Stimulated activated naive CD8-positive, alpha-beta T cell treated with anti-CD3 and anti-CD28 coated beads, Interleukin-15, Interleukin-2, amounts not matched to agents 100 ng/mL and 50 ng/mL, for 24 hours (primary cell): Measurements from ENCODE around the gene GRHL1.
"Not testable (repeated sequence)": the region's sequence is repeated elsewhere in the genome, so short reads cannot be mapped to it uniquely, and the experiment has no call there.

Experiments
- H3K27ac Mint-ChIP-seq: one replicate; pipeline ENCODE4 v1.8.0; 2021; ENCODE audit warnings: mild to moderate bottlenecking, mixed read lengths
- H3K27me3 Mint-ChIP-seq: one replicate; pipeline ENCODE4 v1.8.0; 2021; ENCODE audit warnings: mixed read lengths
- H3K36me3 Mint-ChIP-seq: one replicate; pipeline ENCODE4 v1.8.0; 2021; ENCODE audit warnings: low read depth, mixed read lengths
- H3K4me1 Mint-ChIP-seq: one replicate; pipeline ENCODE4 v1.8.0; 2021; ENCODE audit warnings: low read depth, mixed read lengths
- H3K4me3 Mint-ChIP-seq: one replicate; pipeline ENCODE4 v1.8.0; 2021; ENCODE audit warnings: mild to moderate bottlenecking, mixed read lengths
- H3K9me3 Mint-ChIP-seq: one replicate; pipeline ENCODE4 v1.8.0; 2021; ENCODE audit warnings: mixed read lengths

GRHL1 gene

DNA sequence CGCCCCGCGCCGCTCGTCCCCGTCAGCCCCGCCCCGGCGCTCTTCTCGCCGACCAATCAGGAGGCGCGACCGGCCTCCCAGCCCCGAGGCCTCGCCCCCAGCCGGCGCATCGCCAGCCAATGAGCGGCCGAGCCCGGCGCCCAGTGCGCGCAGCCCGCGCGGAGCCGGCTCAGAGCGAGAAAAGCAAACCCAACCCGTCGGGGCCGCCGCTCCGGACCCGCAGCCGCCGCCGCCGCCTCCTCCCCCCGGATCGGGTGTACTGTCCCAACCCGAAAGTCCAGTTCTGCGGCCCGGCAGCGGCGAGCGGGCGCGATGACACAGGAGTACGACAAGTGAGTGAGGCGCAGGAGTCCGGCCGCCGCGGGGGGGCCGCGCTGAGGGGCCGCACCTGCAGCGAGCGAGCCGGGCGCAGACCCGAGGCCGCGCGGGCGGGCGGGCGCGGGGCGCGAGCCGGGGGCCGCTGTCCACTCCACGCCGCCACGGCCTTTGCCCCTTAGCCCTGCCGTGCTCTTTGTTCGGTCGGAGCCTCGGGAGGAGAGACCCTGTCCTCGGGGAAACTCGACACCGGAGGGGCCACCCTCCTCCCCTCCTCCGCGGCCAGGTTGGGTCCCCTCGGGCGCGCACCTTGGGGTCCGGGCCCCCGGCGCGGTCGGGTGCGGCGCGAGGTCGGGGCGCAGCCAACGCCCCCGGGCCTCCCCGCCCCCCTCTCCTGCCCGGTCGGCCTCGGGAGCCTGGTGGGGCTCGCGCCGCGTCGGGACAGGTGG is at the start of gene GRHL1:
TSS of gene GRHL1 (plus strand) at position 172 of the 764 bp plus-strand sequence. CDS start at position 313, 141 bp downstream.
- H3K4me1 Mint-ChIP-seq, result peaks cover 7% of the 10 kb centered on the region
- peak within 1 kb of the TSS; percentile 32 for H3K27ac Mint-ChIP-seq
- no peaks in the 10 kb centered on the region for H3K36me3 Mint-ChIP-seq
- H3K9me3 Mint-ChIP-seq, result no peaks in the 10 kb centered on the region
- peaks cover 55% of the 10 kb centered on the region for H3K27me3 Mint-ChIP-seq
- peak within 1 kb of the TSS; percentile 77 for H3K4me3 Mint-ChIP-seq

DNA sequence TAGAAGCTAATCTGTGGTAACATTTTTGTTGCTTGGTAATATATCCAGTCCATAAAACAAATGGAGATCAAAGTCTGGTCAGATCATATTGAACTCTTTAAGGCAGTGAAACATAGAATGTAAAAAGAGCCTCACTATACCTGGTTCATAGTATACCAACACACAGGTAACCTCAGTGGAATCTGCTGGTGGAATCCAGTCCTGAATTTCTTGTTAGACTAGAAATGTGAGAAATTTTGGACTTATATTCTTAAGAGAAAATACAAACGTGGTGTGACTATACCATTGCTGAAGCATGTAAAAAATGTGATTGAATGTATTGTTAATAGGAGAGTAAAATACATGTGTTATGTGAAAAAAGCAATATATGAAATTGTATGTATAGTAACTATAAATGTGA is 46.1 kb upstream of the GRHL1 start:
- Mint-ChIP-seq H3K9me3 (no peaks in the 10 kb centered on the region), H3K36me3 (peaks cover 19% of the 10 kb centered on the region), H3K4me3 (no peak overlapping the region), H3K27me3 (no peaks in the 10 kb centered on the region), H3K27ac (no peak overlapping the region), H3K4me1 (no peaks in the 10 kb centered on the region)

- no peaks in the 10 kb centered on the region for H3K4me1 Mint-ChIP-seq
- no peak overlapping the region for H3K27ac Mint-ChIP-seq
- H3K9me3 Mint-ChIP-seq, result no peaks in the 10 kb centered on the region
- H3K4me3 Mint-ChIP-seq, result no peak overlapping the region
- no peaks in the 10 kb centered on the region for H3K27me3 Mint-ChIP-seq
- H3K36me3 Mint-ChIP-seq, result peaks cover 24% of the 10 kb centered on the region
These were observed 44.1 kb upstream of the GRHL1 start for GRCh38 chr2:9907402-9907801.

DNA sequence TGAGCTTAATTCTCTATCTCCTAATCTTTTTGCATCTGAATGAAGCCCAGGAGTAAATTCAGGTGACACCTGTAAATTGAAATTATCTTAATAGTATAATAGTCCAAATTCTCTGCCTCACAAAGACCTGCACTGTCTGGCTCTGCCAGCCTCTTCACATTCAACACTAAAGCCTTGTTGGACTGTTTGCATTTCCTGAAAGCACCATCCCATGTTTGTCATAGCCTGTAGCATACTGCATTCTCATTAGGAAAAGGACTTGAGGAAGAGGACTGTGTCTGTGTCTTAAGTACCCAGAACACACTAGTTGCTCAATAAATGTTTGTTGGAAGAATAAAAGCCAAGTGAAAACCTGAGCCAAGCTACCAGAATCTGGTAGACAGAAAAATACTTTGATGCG is 42.9 kb upstream of the GRHL1 start:
- H3K9me3 Mint-ChIP-seq, result no peaks in the 10 kb centered on the region
- peaks cover 35% of the 10 kb centered on the region for H3K36me3 Mint-ChIP-seq
- H3K27me3 Mint-ChIP-seq, result no peaks in the 10 kb centered on the region
- H3K27ac Mint-ChIP-seq, result no peak overlapping the region
- H3K4me1 Mint-ChIP-seq, result no peaks in the 10 kb centered on the region
- H3K4me3 Mint-ChIP-seq, result no peak overlapping the region

GRCh38 chr2:9909106-9909505 is 42.4 kb upstream of the GRHL1 start:
- H3K27ac Mint-ChIP-seq, result no peak overlapping the region
- peaks cover 4% of the 10 kb centered on the region for H3K4me1 Mint-ChIP-seq
- H3K36me3 Mint-ChIP-seq, result peaks cover 40% of the 10 kb centered on the region
- no peaks in the 10 kb centered on the region for H3K27me3 Mint-ChIP-seq
- no peak overlapping the region for H3K4me3 Mint-ChIP-seq
- no peaks in the 10 kb centered on the region for H3K9me3 Mint-ChIP-seq

DNA sequence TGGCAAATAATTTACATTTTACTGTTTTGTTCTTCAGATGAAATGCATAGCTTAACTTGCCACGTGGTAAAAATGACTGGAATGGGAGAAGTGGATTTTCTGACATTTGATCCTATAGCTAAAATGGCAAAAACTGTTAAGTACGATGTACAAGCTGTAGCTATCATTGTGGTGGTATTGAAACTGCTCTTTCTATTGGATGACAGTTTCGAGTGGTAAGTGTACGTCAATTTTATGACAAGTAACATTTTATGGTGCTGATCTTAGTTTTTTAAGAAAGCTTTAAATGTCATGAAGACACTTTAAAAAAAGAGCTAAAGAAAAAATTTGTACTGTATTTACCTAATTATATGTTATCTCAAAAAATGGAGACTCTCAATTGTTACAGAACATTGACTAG is 40.8 kb upstream of the GRHL1 start:
- Mint-ChIP-seq H3K27ac (no peak overlapping the region), H3K4me3 (no peak overlapping the region), H3K36me3 (peaks cover 41% of the 10 kb centered on the region), H3K27me3 (no peaks in the 10 kb centered on the region), H3K4me1 (peaks cover 14% of the 10 kb centered on the region), H3K9me3 (no peaks in the 10 kb centered on the region)

- Mint-ChIP-seq H3K36me3 (peaks cover 42% of the 10 kb centered on the region), H3K9me3 (no peaks in the 10 kb centered on the region), H3K4me1 (peaks cover 14% of the 10 kb centered on the region)
These were observed 39.0 kb upstream of the GRHL1 start for GRCh38 chr2:9912468-9912867.

GRCh38 chr2:9914384-9915065 is 37.0 kb upstream of the GRHL1 start:
- Mint-ChIP-seq H3K27me3 (no peaks in the 10 kb centered on the region), H3K36me3 (peaks cover 41% of the 10 kb centered on the region), H3K27ac (no peak overlapping the region), H3K4me3 (no peak overlapping the region), H3K4me1 (peaks cover 14% of the 10 kb centered on the region), H3K9me3 (no peaks in the 10 kb centered on the region)

More at GRCh38 chr2:9912468-9912867, 39.0 kb upstream of the GRHL1 start:
- Mint-ChIP-seq H3K27me3 (no peaks in the 10 kb centered on the region), H3K27ac (no peak overlapping the region), H3K4me3 (no peak overlapping the region)

DNA sequence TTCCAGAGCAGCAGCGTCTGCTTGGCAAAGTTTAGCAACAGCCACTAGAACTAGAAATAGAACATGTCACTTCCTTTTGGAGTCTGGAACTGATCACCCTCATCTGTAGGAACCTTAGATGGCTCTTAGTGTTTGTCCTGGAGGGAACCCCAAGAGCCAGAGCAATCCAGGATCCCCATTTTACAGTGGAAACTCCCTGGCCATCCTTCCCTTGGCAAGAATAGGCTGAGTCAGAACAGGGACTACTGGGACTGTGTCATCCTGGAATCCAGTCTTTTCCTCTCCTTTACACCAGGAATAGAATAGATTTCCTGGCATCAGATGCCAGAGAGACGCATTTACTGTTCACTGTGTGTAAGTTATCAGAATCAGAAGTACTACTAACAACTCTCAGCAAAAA is 33.2 kb upstream of the GRHL1 start:
- H3K27ac Mint-ChIP-seq, result no peak overlapping the region
- H3K4me1 Mint-ChIP-seq, result peaks cover 14% of the 10 kb centered on the region
- H3K27me3 Mint-ChIP-seq, result no peaks in the 10 kb centered on the region
- H3K9me3 Mint-ChIP-seq, result no peaks in the 10 kb centered on the region
- no peak overlapping the region for H3K4me3 Mint-ChIP-seq
- peaks cover 46% of the 10 kb centered on the region for H3K36me3 Mint-ChIP-seq

DNA sequence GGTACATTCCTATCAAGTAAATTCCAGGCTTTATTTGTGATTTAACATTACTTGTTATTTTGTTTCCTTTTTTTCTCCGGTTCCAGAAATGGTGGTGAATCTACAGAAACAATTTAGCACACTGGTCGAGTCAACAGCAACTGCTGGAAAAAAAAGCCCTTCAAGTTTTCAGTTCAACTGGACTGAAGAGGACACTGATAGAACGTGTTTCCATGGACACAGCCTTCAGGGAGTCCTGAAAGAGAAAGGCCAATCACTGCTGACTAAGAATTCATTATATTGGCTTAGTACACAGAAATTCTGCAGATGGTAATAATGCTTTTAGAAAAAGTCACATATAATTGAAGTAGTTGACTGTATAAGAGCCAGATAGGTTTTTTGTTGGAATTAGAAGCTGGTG is 32.0 kb upstream of the GRHL1 start:
- no peak overlapping the region for H3K4me3 Mint-ChIP-seq
- H3K9me3 Mint-ChIP-seq, result no peaks in the 10 kb centered on the region
- no peak overlapping the region for H3K27ac Mint-ChIP-seq
- H3K4me1 Mint-ChIP-seq, result peaks cover 7% of the 10 kb centered on the region
- no peaks in the 10 kb centered on the region for H3K27me3 Mint-ChIP-seq
- H3K36me3 Mint-ChIP-seq, result peaks cover 47% of the 10 kb centered on the region

- not testable (repeated sequence) for H3K9me3 Mint-ChIP-seq, H3K4me3 Mint-ChIP-seq, H3K4me1 Mint-ChIP-seq, H3K27ac Mint-ChIP-seq, H3K27me3 Mint-ChIP-seq
- H3K36me3 Mint-ChIP-seq, result peaks cover 72% of the 10 kb centered on the region
These were observed 24.5 kb upstream of the GRHL1 start for GRCh38 chr2:9927020-9927419.

DNA sequence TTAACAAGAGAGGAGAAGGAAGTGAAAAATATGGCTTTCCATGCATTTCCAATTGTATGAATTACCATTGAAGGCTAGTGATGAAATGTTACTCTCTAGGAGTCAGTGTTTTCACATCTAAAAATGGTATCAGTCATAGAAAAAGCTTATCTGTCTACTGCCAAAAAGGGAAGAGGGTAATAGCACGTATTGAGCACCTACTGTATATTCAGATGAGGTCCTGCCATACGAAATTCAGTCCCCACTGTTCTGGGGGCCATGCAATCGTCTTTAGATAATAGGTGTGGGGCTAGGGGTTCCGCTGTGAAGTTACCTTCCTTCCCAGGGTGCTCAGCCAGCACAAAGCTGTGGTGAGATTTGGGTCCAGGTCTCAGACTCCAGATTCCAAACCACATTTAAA is 14.2 kb upstream of the GRHL1 start:
- H3K27ac Mint-ChIP-seq, result peak overlapping the region; percentile 63
- H3K9me3 Mint-ChIP-seq, result no peaks in the 10 kb centered on the region
- H3K27me3 Mint-ChIP-seq, result no peaks in the 10 kb centered on the region
- H3K36me3 Mint-ChIP-seq, result peaks cover 23% of the 10 kb centered on the region
- no peak overlapping the region for H3K4me3 Mint-ChIP-seq
- peaks cover 5% of the 10 kb centered on the region for H3K4me1 Mint-ChIP-seq

DNA sequence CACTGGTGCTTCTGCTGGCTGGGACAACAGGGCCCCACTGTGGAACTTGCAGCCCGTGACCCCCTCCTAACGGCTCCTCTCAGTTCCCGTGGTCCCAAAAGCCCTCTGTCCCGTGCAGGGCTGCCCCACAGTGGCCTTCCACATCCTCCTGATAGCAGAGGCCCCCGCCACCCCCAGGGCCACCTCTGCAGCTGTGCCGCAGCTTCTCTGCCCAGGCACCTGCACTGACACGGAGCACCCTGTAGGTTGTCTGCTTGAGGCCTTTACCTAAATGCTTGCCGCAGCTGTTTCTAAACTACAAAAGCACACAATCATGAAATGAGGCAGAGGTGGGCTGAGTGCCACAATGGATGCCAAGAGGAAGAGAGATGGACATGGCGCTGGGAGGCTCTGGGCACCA is 13.5 kb upstream of the GRHL1 start:
- H3K4me1 Mint-ChIP-seq, result peaks cover 5% of the 10 kb centered on the region
- no peaks in the 10 kb centered on the region for H3K9me3 Mint-ChIP-seq
- no peaks in the 10 kb centered on the region for H3K27me3 Mint-ChIP-seq
- H3K36me3 Mint-ChIP-seq, result peaks cover 20% of the 10 kb centered on the region
- no peak overlapping the region for H3K4me3 Mint-ChIP-seq
- no peak overlapping the region for H3K27ac Mint-ChIP-seq

GRCh38 chr2:9939587-9940485 is 11.7 kb upstream of the GRHL1 start:
- Mint-ChIP-seq H3K4me3 (no peak overlapping the region), H3K4me1 (peaks cover 5% of the 10 kb centered on the region), H3K9me3 (no peaks in the 10 kb centered on the region), H3K27me3 (peaks cover 3% of the 10 kb centered on the region), H3K27ac (no peak overlapping the region), H3K36me3 (peaks cover 5% of the 10 kb centered on the region)
